Stimulated activated naive B cell treated with anti-CD40 and anti-IgM and Interleukin-4, amounts not matched to agents 10 μg/mL and 1 μg/mL and 100 μg/mL, for 72 hours (primary cell): ENCODE data around the gene GRN.
"Not testable (repeated sequence)": the region's sequence is repeated elsewhere in the genome, so short reads cannot be mapped to it uniquely, and the experiment has no call there.

Source experiments
- ATAC-seq, 2 donors: fragments of 150-1000 bp; cut with Tn5 transposase; replicated peaks; 2 replicates each; pipeline ENCODE4 v1.10.0; 2021; ENCODE audit warnings: moderate library complexity in 1 of 2
- DNase-seq: peaks from one replicate; pipeline ENCODE4 v3.0.0; 2021
- H3K27ac Mint-ChIP-seq: one replicate; pipeline ENCODE4 v1.8.0; 2022; ENCODE audit warnings: mild to moderate bottlenecking, mixed read lengths
- H3K27me3 Mint-ChIP-seq, 2 donors: one replicate each; pipeline ENCODE4 v1.8.0; 2022; ENCODE audit warnings: mixed read lengths in 2 of 2
- H3K36me3 Mint-ChIP-seq, 2 donors: one replicate each; pipeline ENCODE4 v1.8.0; 2022; ENCODE audit warnings: mixed read lengths in 2 of 2, mild to moderate bottlenecking in 1 of 2
- H3K4me1 Mint-ChIP-seq, 2 donors: one replicate each; pipeline ENCODE4 v1.8.0; 2022; ENCODE audit warnings: mixed read lengths in 2 of 2, mild to moderate bottlenecking in 1 of 2
- H3K4me3 Mint-ChIP-seq, 2 donors: one replicate each; pipeline ENCODE4 v1.8.0; 2022; ENCODE audit warnings: mild to moderate bottlenecking in 2 of 2, mixed read lengths in 2 of 2, moderate library complexity in 1 of 2
- H3K9me3 Mint-ChIP-seq, 2 donors: one replicate each; pipeline ENCODE4 v1.8.0; 2022; ENCODE audit warnings: mixed read lengths in 2 of 2, mild to moderate bottlenecking in 1 of 2

Gene GRN

GRCh38 chr17:44368391-44369243, 23.5 kb downstream of the GRN start:
- peaks cover 46 to 74% of the 10 kb centered on the region in 2 donors for H3K27me3 Mint-ChIP-seq
- H3K27ac Mint-ChIP-seq, ATAC-seq, H3K36me3 Mint-ChIP-seq, H3K9me3 Mint-ChIP-seq, DNase-seq, H3K4me3 Mint-ChIP-seq, H3K4me1 Mint-ChIP-seq: not testable (repeated sequence)

- peaks cover 51 to 80% of the 10 kb centered on the region in 2 donors for H3K27me3 Mint-ChIP-seq
- not testable (repeated sequence) for DNase-seq, H3K9me3 Mint-ChIP-seq, H3K36me3 Mint-ChIP-seq, H3K4me3 Mint-ChIP-seq, H3K27ac Mint-ChIP-seq, H3K4me1 Mint-ChIP-seq, ATAC-seq
These were observed 24.4 kb downstream of the GRN start for GRCh38 chr17:44369414-44370023.

DNA sequence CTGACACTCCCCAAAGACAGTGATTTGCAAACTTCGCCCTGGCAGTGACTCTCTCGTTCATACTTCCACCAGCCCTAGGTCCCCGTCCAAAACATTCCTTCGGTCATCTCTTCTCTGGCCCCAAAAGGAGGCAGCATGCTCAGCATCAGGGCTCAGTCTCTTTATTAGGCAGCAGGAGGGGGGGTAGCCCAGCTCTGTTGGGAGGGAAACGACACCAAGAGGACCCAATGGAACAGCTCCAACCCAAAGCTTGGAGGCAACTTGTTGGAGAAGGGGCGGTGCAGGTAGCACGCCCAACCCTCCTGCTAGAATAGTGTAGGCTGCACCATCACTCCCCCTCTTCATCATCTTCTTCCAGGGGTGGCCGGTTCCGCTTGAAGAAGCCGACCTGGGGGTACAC, 26.9 kb downstream of the GRN start:
- Mint-ChIP-seq H3K27me3 (peaks cover 50 to 78% of the 10 kb centered on the region in 2 donors), H3K9me3 (no peaks in the 10 kb centered on the region), H3K4me1 (peaks cover 3 to 24% of the 10 kb centered on the region in 2 donors), H3K36me3 (no peaks in the 10 kb centered on the region), H3K4me3 (no peak overlapping the region), H3K27ac (no peak overlapping the region)
- ATAC-seq (no peak), DNase-seq (no peak)

GRCh38 chr17:44374306-44375195, 29.4 kb downstream of the GRN start:
- Mint-ChIP-seq H3K4me1 (peaks cover 3 to 19% of the 10 kb centered on the region in 2 donors), H3K9me3 (no peaks in the 10 kb centered on the region), H3K27me3 (peaks cover 41 to 74% of the 10 kb centered on the region in 2 donors), H3K27ac (no peak overlapping the region), H3K4me3 (no peak overlapping the region), H3K36me3 (no peaks in the 10 kb centered on the region)
- DNase-seq (no peak), ATAC-seq (peak; percentile 10 to 22)

- peak in 1 of 2 donors; percentile 18 for ATAC-seq
- H3K27ac Mint-ChIP-seq = no peak overlapping the region
- H3K9me3 Mint-ChIP-seq = no peaks in the 10 kb centered on the region
- DNase-seq = no peak
- H3K4me1 Mint-ChIP-seq = peaks cover 3 to 19% of the 10 kb centered on the region in 2 donors
- no peak overlapping the region for H3K4me3 Mint-ChIP-seq
- H3K27me3 Mint-ChIP-seq = peaks cover 38 to 73% of the 10 kb centered on the region in 2 donors
- no peaks in the 10 kb centered on the region for H3K36me3 Mint-ChIP-seq
These were observed 30.3 kb downstream of the GRN start for GRCh38 chr17:44375196-44376017.

- H3K27me3 Mint-ChIP-seq = peaks cover 34 to 65% of the 10 kb centered on the region in 2 donors
- no peak overlapping the region for H3K4me3 Mint-ChIP-seq
- no peak for DNase-seq
- H3K4me1 Mint-ChIP-seq = peaks cover 3 to 19% of the 10 kb centered on the region in 2 donors
- peak in 1 of 2 donors; percentile 54 for ATAC-seq
- no peak overlapping the region for H3K27ac Mint-ChIP-seq
- H3K36me3 Mint-ChIP-seq = no peaks in the 10 kb centered on the region
- H3K9me3 Mint-ChIP-seq = no peaks in the 10 kb centered on the region
These were observed 31.0 kb downstream of the GRN start for GRCh38 chr17:44376124-44376523.

- H3K4me1 Mint-ChIP-seq = peaks cover 3 to 19% of the 10 kb centered on the region in 2 donors
- H3K27ac Mint-ChIP-seq = no peak overlapping the region
- no peak overlapping the region for H3K4me3 Mint-ChIP-seq
- H3K36me3 Mint-ChIP-seq = no peaks in the 10 kb centered on the region
- DNase-seq (no peak), ATAC-seq (no peak)
- H3K27me3 Mint-ChIP-seq = peaks cover 28 to 59% of the 10 kb centered on the region in 2 donors
- no peaks in the 10 kb centered on the region for H3K9me3 Mint-ChIP-seq
These were observed 31.7 kb downstream of the GRN start for GRCh38 chr17:44376779-44377178.

- Mint-ChIP-seq H3K27me3 (peaks cover 20 to 58% of the 10 kb centered on the region in 2 donors), H3K4me1 (peaks cover 3 to 19% of the 10 kb centered on the region in 2 donors), H3K9me3 (no peaks in the 10 kb centered on the region), H3K27ac (no peak overlapping the region), H3K36me3 (no peaks in the 10 kb centered on the region), H3K4me3 (no peak overlapping the region)
- ATAC-seq = no peak
- DNase-seq = no peak
These were observed 33.1 kb downstream of the GRN start for GRCh38 chr17:44378171-44378705.

GRCh38 chr17:44379887-44380286, 34.8 kb downstream of the GRN start:
- H3K4me3 Mint-ChIP-seq = no peak overlapping the region
- H3K4me1 Mint-ChIP-seq = peaks cover 4 to 18% of the 10 kb centered on the region in 2 donors
- H3K9me3 Mint-ChIP-seq = no peaks in the 10 kb centered on the region
- H3K27ac Mint-ChIP-seq = no peak overlapping the region
- DNase-seq (no peak), ATAC-seq (no peak)
- H3K27me3 Mint-ChIP-seq = peaks cover 12 to 61% of the 10 kb centered on the region in 2 donors
- no peaks in the 10 kb centered on the region for H3K36me3 Mint-ChIP-seq

DNA sequence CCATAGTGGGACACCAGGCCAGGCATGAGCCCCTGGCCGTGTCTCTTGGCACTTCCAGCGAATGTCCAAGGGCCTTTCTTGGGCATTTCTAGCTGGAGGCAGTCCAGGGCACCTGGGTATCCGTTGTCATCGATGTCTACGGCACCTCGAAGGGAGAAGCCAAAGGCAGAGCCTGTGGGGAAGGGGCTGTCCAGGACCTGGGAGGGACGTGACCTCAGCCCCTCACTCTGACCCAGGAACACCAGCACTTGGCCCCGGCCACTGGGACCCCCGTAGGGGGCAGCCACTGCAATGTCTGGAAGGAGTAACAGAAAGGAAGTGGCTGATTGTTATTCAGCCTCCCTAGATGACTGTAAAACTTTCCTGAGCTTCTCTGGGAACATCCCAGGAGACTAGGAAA, 35.7 kb downstream of the GRN start:
- no peak for DNase-seq
- Mint-ChIP-seq H3K27me3 (peaks cover 12 to 56% of the 10 kb centered on the region in 2 donors), H3K4me3 (no peak overlapping the region), H3K4me1 (peaks cover 2 to 14% of the 10 kb centered on the region in 2 donors), H3K27ac (no peak overlapping the region), H3K9me3 (no peaks in the 10 kb centered on the region), H3K36me3 (no peaks in the 10 kb centered on the region)
- ATAC-seq = no peak

- Mint-ChIP-seq H3K9me3 (no peaks in the 10 kb centered on the region), H3K27ac (no peak overlapping the region), H3K4me1 (peaks cover 2 to 16% of the 10 kb centered on the region in 2 donors), H3K36me3 (no peaks in the 10 kb centered on the region), H3K27me3 (peaks cover 12 to 53% of the 10 kb centered on the region in 2 donors), H3K4me3 (no peak overlapping the region)
- DNase-seq (no peak), ATAC-seq (no peak)
These were observed 36.8 kb downstream of the GRN start for GRCh38 chr17:44381810-44382305.

DNA sequence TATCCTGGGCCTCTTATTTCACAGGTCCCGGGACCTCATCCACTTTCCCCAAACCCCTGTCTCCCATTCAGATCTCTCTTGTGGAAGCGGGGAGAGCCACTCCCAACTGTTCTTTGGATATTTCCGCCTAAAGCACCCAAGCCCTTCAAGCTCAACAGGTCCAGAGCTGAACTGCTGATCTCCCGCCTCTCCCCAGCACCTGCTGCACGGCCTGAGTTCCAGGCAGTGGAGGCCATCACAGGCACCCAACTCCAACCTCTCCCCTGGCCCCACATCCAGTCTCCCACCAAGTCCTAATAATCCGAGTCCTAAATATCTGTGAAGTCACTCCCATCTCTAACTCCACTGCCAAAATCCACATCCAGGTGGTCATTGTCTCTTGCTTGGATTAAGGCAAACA, 37.8 kb downstream of the GRN start:
- peaks cover 2 to 16% of the 10 kb centered on the region in 2 donors for H3K4me1 Mint-ChIP-seq
- H3K27ac Mint-ChIP-seq = no peak overlapping the region
- no peak overlapping the region for H3K4me3 Mint-ChIP-seq
- ATAC-seq = no peak
- no peak for DNase-seq
- no peaks in the 10 kb centered on the region for H3K9me3 Mint-ChIP-seq
- H3K27me3 Mint-ChIP-seq = peaks cover 13 to 50% of the 10 kb centered on the region in 2 donors
- no peaks in the 10 kb centered on the region for H3K36me3 Mint-ChIP-seq

- no peak overlapping the region for H3K27ac Mint-ChIP-seq
- ATAC-seq (no peak), DNase-seq (no peak)
- no peaks in the 10 kb centered on the region for H3K9me3 Mint-ChIP-seq
- H3K27me3 Mint-ChIP-seq = peaks cover 12 to 47% of the 10 kb centered on the region in 2 donors
- H3K4me3 Mint-ChIP-seq = no peak overlapping the region
- H3K4me1 Mint-ChIP-seq = peaks cover 2 to 16% of the 10 kb centered on the region in 2 donors
- no peaks in the 10 kb centered on the region for H3K36me3 Mint-ChIP-seq
These were observed 38.3 kb downstream of the GRN start for GRCh38 chr17:44383363-44383762.
